ENCODE data around the gene ERC2.

- no peak for TF ChIP-seq CTCF (IDR thresholded peaks at IDR 0.05; ENCODE audit: extremely low read depth in 1 of 2, insufficient read depth in 1 of 2, low read depth in 1 of 2, low read length in 2 of 2)
- TF ChIP-seq EZH2 (IDR thresholded peaks at IDR 0.05; ENCODE audit: borderline replicate concordance, low read depth, low read length, severe bottlenecking), result no peak
- TF ChIP-seq POLR2A (IDR thresholded peaks at IDR 0.05; ENCODE audit: low read depth, low read length), result no peak
- no peak for TF ChIP-seq POLR2AphosphoS5 (IDR thresholded peaks at IDR 0.05; ENCODE audit: insufficient read depth, low read depth, low read length)
- TF ChIP-seq MAX (IDR thresholded peaks at IDR 0.05; ENCODE audit: insufficient read depth, insufficient read length), result no peak
- TF ChIP-seq JUN (IDR thresholded peaks at IDR 0.05; ENCODE audit: borderline replicate concordance, insufficient read depth, insufficient read length, low read depth), result no peak
- no peak for TF ChIP-seq FOS (IDR thresholded peaks at IDR 0.05; ENCODE audit: borderline replicate concordance, insufficient read depth, low read length)
Observed at GRCh38 chr3:55855311-55855710, 613.0 kb downstream of the ERC2 start.
